Naive B cell (primary cell): Measurements from ENCODE around the gene HBP1. TPM values are rescaled to one million over a fixed set of nuclear protein-coding genes. Genes with fewer than 3 reads are reported as not detected.

Source experiments
- ATAC-seq, 2 donors: fragments of 150-1000 bp; cut with Tn5 transposase; 2 replicates each; pipeline ENCODE4 v1.10.0; 2021; ENCODE audit warnings: low read depth in 2 of 2, mild to moderate bottlenecking in 2 of 2, moderate library complexity in 2 of 2
- DNase-seq: peaks from one replicate; pipeline ENCODE4 v3.0.0; 2022
- H3K27ac Mint-ChIP-seq, 6 donors: one replicate each; pipeline ENCODE4 v1.8.0; 2020 to 2022; ENCODE audit warnings: mild to moderate bottlenecking in 6 of 6, mixed read lengths in 6 of 6, moderate library complexity in 5 of 6, inconsistent platforms in 2 of 6
- H3K27me3 Mint-ChIP-seq, 3 donors: one replicate each; pipeline ENCODE4 v1.8.0; 2021 to 2022; ENCODE audit warnings: mixed read lengths in 3 of 3, mild to moderate bottlenecking in 1 of 3
- H3K36me3 Mint-ChIP-seq, 2 donors: one replicate each; pipeline ENCODE4 v1.8.0; 2020 to 2022; ENCODE audit warnings: mixed read lengths in 2 of 2, inconsistent platforms in 1 of 2, mild to moderate bottlenecking in 1 of 2
- H3K4me1 Mint-ChIP-seq, 3 donors: one replicate each; pipeline ENCODE4 v1.8.0; 2020 to 2022; ENCODE audit warnings: mixed read lengths in 3 of 3, inconsistent platforms in 1 of 3, mild to moderate bottlenecking in 1 of 3, moderate library complexity in 1 of 3
- H3K4me3 Mint-ChIP-seq, 8 donors: one replicate each; pipeline ENCODE4 v1.8.0; 2020 to 2022; ENCODE audit warnings: mild to moderate bottlenecking in 8 of 8, mixed read lengths in 8 of 8, moderate library complexity in 8 of 8, inconsistent platforms in 2 of 8
- H3K9me3 Mint-ChIP-seq, 7 donors: one replicate each; pipeline ENCODE4 v1.8.0; 2020 to 2022; ENCODE audit warnings: mixed read lengths in 7 of 7, mild to moderate bottlenecking in 5 of 7, inconsistent platforms in 2 of 7, moderate library complexity in 1 of 7
- polyA plus RNA-seq, 6 donors: library from polyadenylated mRNA; unstranded; fragments of 300-500 nt; fragmentation: Illumina TruSeq; gene quantifications; one replicate each; pipeline ENCODE4 v1.2.3, GENCODE V29; 2021; ENCODE audit warnings: low read depth in 6 of 6

Gene HBP1
- polyA plus RNA-seq, 6 donors from 2014 or later: 62.1 to 157 (median 71.8) TPM

DNA sequence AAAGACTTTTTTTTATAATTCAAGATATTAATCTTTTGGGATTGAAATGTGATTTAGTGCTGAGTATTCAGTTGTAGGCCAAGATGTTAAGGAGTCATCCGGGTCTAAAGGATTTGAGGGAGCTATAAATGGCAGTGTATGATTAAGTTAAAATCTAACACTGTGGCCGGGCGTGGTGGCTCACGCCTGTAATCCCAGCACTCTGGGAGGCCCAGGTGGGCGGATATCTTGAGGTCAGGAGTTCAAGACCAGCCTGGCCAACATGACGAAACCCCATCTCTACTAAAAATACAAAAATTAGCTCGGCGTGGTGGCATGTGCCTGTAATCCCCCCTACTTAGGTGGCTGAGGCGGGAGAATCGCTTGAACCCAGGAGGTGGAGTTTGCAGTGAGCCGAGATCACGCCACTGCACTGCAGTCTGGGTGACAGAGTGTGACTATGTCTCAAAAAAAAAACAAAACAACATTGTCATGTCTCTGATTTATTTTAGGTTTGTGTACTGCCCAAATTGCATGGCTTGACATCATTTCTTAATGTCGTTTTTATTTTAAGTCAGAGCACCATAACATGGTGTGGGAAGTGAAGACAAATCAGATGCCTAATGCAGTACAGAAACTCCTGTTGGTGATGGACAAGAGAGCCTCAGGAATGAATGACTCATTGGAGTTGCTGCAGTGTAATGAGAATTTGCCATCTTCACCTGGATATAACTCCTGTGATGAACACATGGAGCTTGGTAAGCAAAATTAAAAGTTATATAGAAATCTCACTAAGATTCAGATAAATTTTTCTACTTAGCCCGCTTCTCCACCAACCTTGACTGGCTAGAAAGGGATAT is 10.7 kb downstream of the HBP1 start:
- Mint-ChIP-seq H3K4me3 (no peak overlapping the region), H3K36me3 (peaks cover 14 to 19% of the 10 kb centered on the region in 2 donors), H3K9me3 (no peaks in the 10 kb centered on the region), H3K4me1 (peaks cover 14 to 37% (median 23%) of the 10 kb centered on the region in 3 donors), H3K27ac (peak overlapping the region in 1 of 6 donors; percentile 30), H3K27me3 (no peaks in the 10 kb centered on the region)
- DNase-seq (no peak), ATAC-seq (no peak)

DNA sequence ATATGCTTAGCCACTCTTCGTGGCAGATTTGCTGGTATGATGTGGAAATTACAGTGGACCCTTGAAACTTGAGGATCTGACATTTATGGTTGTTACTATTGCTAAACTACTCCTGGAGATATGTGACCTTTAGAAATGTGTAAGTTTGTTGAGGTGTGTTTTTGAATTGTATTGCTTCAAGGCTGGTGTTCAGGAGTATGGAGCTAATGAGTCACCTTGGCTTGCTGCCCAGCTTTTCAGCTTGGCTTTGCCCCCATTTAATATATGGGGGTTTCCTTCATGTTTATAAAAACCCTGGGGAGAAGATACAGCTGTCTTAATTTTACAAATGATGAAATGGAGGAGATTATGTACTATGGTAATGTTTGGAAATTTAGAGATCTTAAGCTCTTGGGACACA is 11.6 kb downstream of the HBP1 start:
- DNase-seq (no peak), ATAC-seq (no peak)
- Mint-ChIP-seq H3K9me3 (no peaks in the 10 kb centered on the region), H3K36me3 (peaks cover 22 to 27% of the 10 kb centered on the region in 2 donors), H3K4me1 (peaks cover 13 to 35% (median 25%) of the 10 kb centered on the region in 3 donors), H3K4me3 (no peak overlapping the region), H3K27ac (peak overlapping the region in 4 of 6 donors; percentile 7 to 70 (median 25)), H3K27me3 (no peaks in the 10 kb centered on the region)

DNA sequence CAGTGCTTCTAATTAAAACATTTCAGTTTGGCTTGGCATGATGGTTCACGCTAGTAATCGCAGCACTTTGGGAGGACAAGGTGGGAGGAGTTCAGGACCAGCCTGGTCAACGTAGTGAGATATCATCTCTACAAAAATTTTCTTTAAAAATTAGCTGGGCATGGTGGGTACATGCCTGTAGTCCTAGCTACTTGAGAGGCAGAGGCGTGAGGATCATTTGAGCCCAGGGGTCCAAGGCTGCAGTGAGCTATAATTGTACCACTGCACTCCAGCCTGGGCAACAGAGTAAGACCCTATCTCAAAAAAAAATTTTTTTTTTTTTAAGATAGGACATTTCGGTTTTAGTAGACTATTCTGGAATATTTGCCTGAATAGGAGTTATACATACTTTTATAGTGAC is 12.4 kb downstream of the HBP1 start:
- Mint-ChIP-seq H3K27ac (peak overlapping the region in 1 of 6 donors; percentile 70), H3K9me3 (no peaks in the 10 kb centered on the region), H3K27me3 (no peaks in the 10 kb centered on the region), H3K36me3 (peaks cover 23 to 35% of the 10 kb centered on the region in 2 donors), H3K4me3 (no peak overlapping the region), H3K4me1 (peaks cover 11 to 27% (median 25%) of the 10 kb centered on the region in 3 donors)
- ATAC-seq (no peak), DNase-seq (no peak)

GRCh38 chr7:107185716-107186115 is 16.9 kb downstream of the HBP1 start:
- Mint-ChIP-seq H3K36me3 (peaks cover 44 to 55% of the 10 kb centered on the region in 2 donors), H3K4me3 (no peak overlapping the region), H3K9me3 (no peaks in the 10 kb centered on the region), H3K27ac (peak overlapping the region in 1 of 6 donors; percentile 18), H3K27me3 (no peaks in the 10 kb centered on the region), H3K4me1 (peaks cover 6 to 21% (median 13%) of the 10 kb centered on the region in 3 donors)
- no peak for ATAC-seq
- DNase-seq: no peak

GRCh38 chr7:107186240-107186639 is 17.4 kb downstream of the HBP1 start:
- no peaks in the 10 kb centered on the region for H3K27me3 Mint-ChIP-seq
- peaks cover 6 to 17% (median 8%) of the 10 kb centered on the region in 3 donors for H3K4me1 Mint-ChIP-seq
- H3K36me3 Mint-ChIP-seq: peaks cover 44 to 54% of the 10 kb centered on the region in 2 donors
- ATAC-seq: no peak
- H3K9me3 Mint-ChIP-seq: no peaks in the 10 kb centered on the region
- no peak for DNase-seq
- H3K4me3 Mint-ChIP-seq: no peak overlapping the region
- H3K27ac Mint-ChIP-seq: peak overlapping the region in 1 of 6 donors; percentile 18

DNA sequence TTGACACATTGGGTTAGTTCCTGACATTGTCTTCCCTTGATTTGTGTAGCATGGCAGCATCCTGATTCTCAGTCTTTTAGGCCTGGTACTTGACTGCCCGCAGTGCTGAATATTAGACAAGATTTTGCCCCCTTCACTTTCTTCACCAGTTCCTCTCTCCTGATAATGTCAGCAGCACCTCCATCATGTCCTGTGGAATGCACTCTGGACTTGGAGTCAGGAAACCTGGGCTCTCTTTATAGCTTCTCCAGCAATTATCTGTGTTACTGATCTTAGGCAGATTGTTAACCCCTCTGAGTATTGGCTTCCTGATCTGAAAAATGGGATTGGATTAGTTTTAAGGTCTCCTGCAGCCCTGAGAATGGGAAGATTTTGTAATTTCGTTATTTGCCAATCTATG is 19.0 kb downstream of the HBP1 start:
- Mint-ChIP-seq H3K4me1 (peaks cover 6 to 17% (median 8%) of the 10 kb centered on the region in 3 donors), H3K9me3 (no peaks in the 10 kb centered on the region), H3K36me3 (peaks cover 44 to 58% of the 10 kb centered on the region in 2 donors), H3K27me3 (no peaks in the 10 kb centered on the region), H3K27ac (peak overlapping the region in 2 of 6 donors; percentile 6 to 10), H3K4me3 (no peak overlapping the region)
- DNase-seq (no peak), ATAC-seq (no peak)

GRCh38 chr7:107190090-107190489 is 21.3 kb downstream of the HBP1 start:
- DNase-seq: no peak

GRCh38 chr7:107194052-107194451 is 25.2 kb downstream of the HBP1 start:
- H3K27ac Mint-ChIP-seq: peak overlapping the region in 2 of 6 donors; percentile 19 to 43

More at GRCh38 chr7:107190090-107190489, 21.3 kb downstream of the HBP1 start:
- no peak for ATAC-seq
- Mint-ChIP-seq H3K27me3 (no peaks in the 10 kb centered on the region), H3K9me3 (no peaks in the 10 kb centered on the region), H3K27ac (peak overlapping the region in 1 of 6 donors; percentile 53), H3K4me1 (peaks cover 3 to 11% (median 4%) of the 10 kb centered on the region in 3 donors), H3K36me3 (peaks cover 31 to 45% of the 10 kb centered on the region in 2 donors), H3K4me3 (no peak overlapping the region)

DNA sequence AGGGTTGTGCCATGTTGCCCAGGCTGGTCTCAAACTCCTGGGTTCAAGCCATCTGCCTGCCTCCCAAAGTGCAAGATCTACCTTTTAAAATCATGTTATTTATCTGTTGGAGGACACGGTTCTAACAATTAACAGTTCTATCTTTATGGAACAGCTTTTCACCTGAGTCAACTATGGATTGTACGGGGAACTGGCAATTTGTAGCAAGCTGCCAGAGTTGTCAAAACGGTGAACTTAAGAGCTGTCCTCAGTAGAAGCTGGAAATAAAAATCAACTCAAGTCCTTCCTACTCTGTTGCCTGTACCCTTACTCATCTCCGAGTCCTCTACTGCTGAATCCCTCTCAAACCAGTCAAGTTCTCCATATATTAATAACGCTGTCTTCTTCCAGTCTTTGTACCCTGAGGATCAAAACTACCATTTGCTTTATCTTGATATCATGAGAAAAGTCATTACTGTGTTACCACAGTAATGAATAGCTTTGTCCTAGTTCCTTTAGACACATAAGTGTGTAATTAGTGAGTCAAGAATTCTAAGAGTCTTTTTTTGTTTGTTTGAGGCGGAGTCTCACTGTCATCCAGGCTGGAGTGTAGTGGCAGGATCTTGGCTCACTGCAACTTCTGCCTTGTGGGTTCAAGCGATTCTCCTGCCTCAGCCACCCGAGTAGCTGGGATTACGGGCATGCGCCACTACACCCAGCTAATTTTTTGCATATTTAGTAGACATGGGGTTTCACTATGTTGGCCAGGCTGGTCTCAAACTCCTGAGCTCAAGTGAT is 28.2 kb downstream of the HBP1 start:
- H3K9me3 Mint-ChIP-seq: no peaks in the 10 kb centered on the region

More at GRCh38 chr7:107194052-107194451, 25.2 kb downstream of the HBP1 start:
- ATAC-seq (no peak), DNase-seq (no peak)
- Mint-ChIP-seq H3K4me1 (peaks cover 0 to 7% (median 4%) of the 10 kb centered on the region in 3 donors), H3K4me3 (no peak overlapping the region), H3K9me3 (no peaks in the 10 kb centered on the region), H3K36me3 (peaks cover 8 to 21% of the 10 kb centered on the region in 2 donors), H3K27me3 (no peaks in the 10 kb centered on the region)

GRCh38 chr7:107201795-107202450 is 33.1 kb downstream of the HBP1 start:
- no peak for DNase-seq
- Mint-ChIP-seq H3K4me1 (peaks cover 0 to 3% (median 0%) of the 10 kb centered on the region in 3 donors), H3K27ac (peak overlapping the region in 1 of 6 donors; percentile 39)

More for the DNA sequence above, 28.2 kb downstream of the HBP1 start:
- ATAC-seq: no peak
- Mint-ChIP-seq H3K4me3 (no peak overlapping the region), H3K4me1 (no peaks in the 10 kb centered on the region), H3K36me3 (peaks cover 23 to 25% of the 10 kb centered on the region in 2 donors), H3K27ac (peak overlapping the region in 3 of 6 donors; percentile 8 to 29 (median 12)), H3K27me3 (no peaks in the 10 kb centered on the region)
- no peak for DNase-seq

DNA sequence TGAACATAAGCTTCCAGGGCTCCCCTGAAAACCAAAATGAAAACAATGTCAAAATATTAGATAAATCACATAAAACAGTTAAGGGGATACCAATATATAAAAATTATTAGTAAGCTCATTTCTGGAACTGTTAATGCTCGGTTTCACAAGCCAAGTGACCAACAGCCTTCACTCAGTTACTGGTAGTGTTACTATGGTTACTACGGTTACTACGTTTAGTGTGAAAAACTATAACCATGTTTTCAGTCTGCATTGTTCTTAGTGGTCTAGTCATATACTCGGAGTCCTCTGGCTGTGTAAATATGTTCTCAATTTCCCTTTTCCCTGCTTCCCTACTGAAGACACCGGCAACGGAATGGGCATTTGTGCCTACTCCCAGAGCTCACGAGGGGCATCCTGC is 34.8 kb downstream of the HBP1 start:
- Mint-ChIP-seq H3K36me3 (peaks cover 35 to 37% of the 10 kb centered on the region in 2 donors), H3K4me1 (peaks cover 0 to 3% (median 0%) of the 10 kb centered on the region in 3 donors), H3K27me3 (no peaks in the 10 kb centered on the region), H3K27ac (peak overlapping the region in 1 of 6 donors; percentile 64), H3K4me3 (peak overlapping the region in 1 of 8 donors; percentile 61), H3K9me3 (no peaks in the 10 kb centered on the region)
- DNase-seq: no peak
- no peak for ATAC-seq

More at GRCh38 chr7:107201795-107202450, 33.1 kb downstream of the HBP1 start:
- no peaks in the 10 kb centered on the region for H3K27me3 Mint-ChIP-seq
- peak; percentile 58 to 63 for ATAC-seq
- no peaks in the 10 kb centered on the region for H3K9me3 Mint-ChIP-seq
- peaks cover 36 to 38% of the 10 kb centered on the region in 2 donors for H3K36me3 Mint-ChIP-seq
- H3K4me3 Mint-ChIP-seq: no peak overlapping the region

DNA sequence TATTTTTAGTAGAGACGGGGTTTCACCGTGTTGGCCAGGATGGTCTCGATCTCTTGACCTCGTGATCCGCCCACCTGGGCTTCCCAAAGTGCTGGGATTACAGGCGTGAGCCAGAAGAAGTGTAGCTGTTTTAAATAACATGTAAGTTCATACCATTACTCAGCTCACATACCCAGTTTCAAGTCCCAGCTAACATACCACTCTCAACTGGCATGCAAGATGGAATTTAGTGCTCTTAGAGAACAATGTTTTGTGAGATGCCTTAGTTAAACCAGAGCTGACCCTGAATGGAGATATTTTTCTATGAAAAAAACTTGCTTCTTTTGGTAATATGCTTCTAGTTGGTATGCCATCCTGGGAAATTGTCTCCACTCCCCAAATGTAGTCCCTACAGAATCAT is 37.3 kb downstream of the HBP1 start:
- no peaks in the 10 kb centered on the region for H3K27me3 Mint-ChIP-seq
- no peaks in the 10 kb centered on the region for H3K9me3 Mint-ChIP-seq
- DNase-seq (no peak), ATAC-seq (no peak)
- H3K27ac Mint-ChIP-seq: peak overlapping the region in 1 of 6 donors; percentile 54
- peaks cover 25 to 42% of the 10 kb centered on the region in 2 donors for H3K36me3 Mint-ChIP-seq
- H3K4me1 Mint-ChIP-seq: peaks cover 0 to 8% (median 0%) of the 10 kb centered on the region in 3 donors
- H3K4me3 Mint-ChIP-seq: no peak overlapping the region

GRCh38 chr7:107206706-107207105 is 37.9 kb downstream of the HBP1 start:
- no peak overlapping the region for H3K4me3 Mint-ChIP-seq
- peaks cover 25 to 42% of the 10 kb centered on the region in 2 donors for H3K36me3 Mint-ChIP-seq
- no peak overlapping the region for H3K27ac Mint-ChIP-seq
- DNase-seq: no peak
- H3K4me1 Mint-ChIP-seq: peaks cover 0 to 8% (median 0%) of the 10 kb centered on the region in 3 donors
- no peak for ATAC-seq
- no peaks in the 10 kb centered on the region for H3K27me3 Mint-ChIP-seq
- H3K9me3 Mint-ChIP-seq: no peaks in the 10 kb centered on the region
